Type B pancreatic cell (in vitro differentiated cells): ENCODE data around the gene ODF4. TPM values are rescaled to one million over a fixed set of nuclear protein-coding genes. Genes with fewer than 3 reads are reported as not detected.

Source experiments
- DNase-seq: peaks from one replicate; pipeline ENCODE4 v3.0.0; 2021; ENCODE audit warnings: mixed read lengths; ENCODE audit not compliant: unreplicated experiment; ENCODE audit errors: extremely low spot score
- H3K27ac Mint-ChIP-seq: 2 replicates; pipeline ENCODE4 v1.8.0; 2021; ENCODE audit warnings: mild to moderate bottlenecking, mixed read lengths
- H3K27me3 Mint-ChIP-seq: 2 replicates; pipeline ENCODE4 v1.8.0; 2021; ENCODE audit warnings: mixed read lengths
- H3K36me3 Mint-ChIP-seq: 2 replicates; pipeline ENCODE4 v1.8.0; 2021; ENCODE audit warnings: mixed read lengths
- H3K4me1 Mint-ChIP-seq: one replicate; pipeline ENCODE4 v1.8.0; 2021; ENCODE audit warnings: mixed read lengths; ENCODE audit not compliant: unreplicated experiment
- H3K4me3 Mint-ChIP-seq: 2 replicates; pipeline ENCODE4 v1.8.0; 2021; ENCODE audit warnings: mild to moderate bottlenecking, mixed read lengths
- H3K9me3 Mint-ChIP-seq: 2 replicates; pipeline ENCODE4 v1.8.0; 2021; ENCODE audit warnings: mixed read lengths
- CTCF ChIP-seq: fragments of 200-600 bp; sonication (generic); conservative IDR thresholded peaks from 2 replicates; pipeline ENCODE4 v1.5.0; 2021; ENCODE audit warnings: antibody characterized with exemption, mild to moderate bottlenecking
- total RNA-seq: library from RNA; stranded (reverse); gene quantifications from 2 replicates; pipeline ENCODE4 v1.2.1, GENCODE V29; 2021; ENCODE audit warnings: low replicate concordance

Gene ODF4
- total RNA-seq, 1 donor from 2014 or later = not detected

- Mint-ChIP-seq H3K27me3 (peaks cover 53% of the 10 kb centered on the region), H3K9me3 (no peaks in the 10 kb centered on the region), H3K36me3 (no peaks in the 10 kb centered on the region), H3K4me1 (no peaks in the 10 kb centered on the region), H3K27ac (no peak overlapping the region), H3K4me3 (no peak overlapping the region)
- no peak for TF ChIP-seq CTCF
- no peak for DNase-seq
These were observed 18.6 kb upstream of the ODF4 start for GRCh38 chr17:8320990-8321389.

- no peaks in the 10 kb centered on the region for H3K9me3 Mint-ChIP-seq
- DNase-seq = no peak
- TF ChIP-seq CTCF = no peak
- no peaks in the 10 kb centered on the region for H3K4me1 Mint-ChIP-seq
- H3K27me3 Mint-ChIP-seq = peaks cover 52% of the 10 kb centered on the region
- H3K27ac Mint-ChIP-seq = no peak overlapping the region
- no peak overlapping the region for H3K4me3 Mint-ChIP-seq
- no peaks in the 10 kb centered on the region for H3K36me3 Mint-ChIP-seq
These were observed 17.6 kb upstream of the ODF4 start for GRCh38 chr17:8322061-8322460.

- H3K27me3 Mint-ChIP-seq = peaks cover 56% of the 10 kb centered on the region
- TF ChIP-seq CTCF = no peak
- H3K27ac Mint-ChIP-seq = no peak overlapping the region
- H3K9me3 Mint-ChIP-seq = no peaks in the 10 kb centered on the region
- no peaks in the 10 kb centered on the region for H3K36me3 Mint-ChIP-seq
- no peak overlapping the region for H3K4me3 Mint-ChIP-seq
- no peak for DNase-seq
- no peaks in the 10 kb centered on the region for H3K4me1 Mint-ChIP-seq
These were observed 15.5 kb upstream of the ODF4 start for GRCh38 chr17:8324132-8324531.

GRCh38 chr17:8324923-8325322 lies 14.7 kb upstream of the ODF4 start:
- Mint-ChIP-seq H3K27me3 (peaks cover 53% of the 10 kb centered on the region), H3K4me3 (no peak overlapping the region), H3K27ac (no peak overlapping the region), H3K4me1 (no peaks in the 10 kb centered on the region), H3K9me3 (no peaks in the 10 kb centered on the region), H3K36me3 (no peaks in the 10 kb centered on the region)
- no peak for TF ChIP-seq CTCF
- DNase-seq = no peak

GRCh38 chr17:8326511-8327302 lies 12.9 kb upstream of the ODF4 start:
- TF ChIP-seq CTCF = no peak
- no peak overlapping the region for H3K27ac Mint-ChIP-seq
- no peak for DNase-seq
- H3K36me3 Mint-ChIP-seq = no peaks in the 10 kb centered on the region
- peaks cover 47% of the 10 kb centered on the region for H3K27me3 Mint-ChIP-seq
- no peaks in the 10 kb centered on the region for H3K4me1 Mint-ChIP-seq
- peak overlapping the region; percentile 79 for H3K4me3 Mint-ChIP-seq
- no peaks in the 10 kb centered on the region for H3K9me3 Mint-ChIP-seq
